K562 (cell line): ENCODE measurements around the gene AIF1. TPM values are rescaled to one million over a fixed set of nuclear protein-coding genes. Genes with fewer than 3 reads are reported as not detected.

Experiments
- ATAC-seq: fragments of 200-7000 bp; cut with Tn5 transposase; 3 replicates; pipeline ENCODE4 v1.9.1; 2020; ENCODE audit warnings: moderate library complexity
- BruUV-seq: library from RNA; stranded (reverse); fragments of 400-500 nt; replicated peaks from 2 replicates; lab custom pipeline; 2021; lab: Mats Ljungman, UMichigan
- CTCF ChIA-PET: fragments of 300-600 bp; formaldehyde crosslinking; extraction: SDS; loops from one replicate; lab custom pipeline; 2021; ENCODE audit warnings: low intra/inter-chr PET ratio; lab: Yijun Ruan, JAX
- POLR2A ChIA-PET: fragments of 300-600, 350-650 bp; sonication (Branson Sonifier 250); formaldehyde crosslinking; extraction: SDS; loops from one replicate; lab custom pipeline; 2021; ENCODE audit warnings: antibody characterized with exemption, inconsistent platforms; lab: Yijun Ruan, JAX
- DNase-seq, 4 experiments: peaks; one replicate each; pipeline versions ENCODE4 v3.0.0 to v3.0.0-alpha.2; 2011 to 2018; ENCODE audit warnings: low spot score in 3 of 4, mixed read lengths in 3 of 4; ENCODE audit errors: extremely low read depth in 1 of 4
- FAIRE-seq: peaks from 2 replicates; lab custom pipeline; 2011; peaks lifted over from hg19 to GRCh38; lab: Jason Lieb, UNC
- H2AFZ ChIP-seq: 2 replicates; pipeline ENCODE4 v1.6.0; 2011; ENCODE audit warnings: low read depth, low read length, control low read depth, inconsistent platforms
- H3K27ac ChIP-seq: fragments of 200-600 bp; 3 replicates; pipeline ENCODE4 v1.8.0; 2011; ENCODE audit warnings: low read depth, mild to moderate bottlenecking, control low read depth, inconsistent platforms, low read length, moderate library complexity, mixed read lengths; ENCODE audit errors: extremely low read depth
- H3K27me3 ChIP-seq, 2 experiments: fragments of 300-600 bp in 1 of 2; 2 replicates in 1 of 2; 3 replicates in 1 of 2; pipeline versions ENCODE4 v1.6.0 to v1.8.0; 2011; ENCODE audit warnings: inconsistent platforms in 2 of 2, low read length in 2 of 2, mild to moderate bottlenecking in 1 of 2, mixed read lengths in 1 of 2, moderate library complexity in 1 of 2; ENCODE audit not compliant: control insufficient read depth in 2 of 2, insufficient read depth in 2 of 2
- H3K36me3 ChIP-seq: fragments of 300-600 bp; 3 replicates; pipeline ENCODE4 v1.8.0; 2011; ENCODE audit warnings: mild to moderate bottlenecking, low read length, inconsistent platforms; ENCODE audit not compliant: control insufficient read depth, insufficient read depth
- H3K4me1 ChIP-seq, 2 experiments: fragments of 200-600 bp in 1 of 2; replicated peaks in 1 of 2; 2 replicates in 1 of 2; 3 replicates in 1 of 2; pipeline versions ENCODE4 v1.5.1 to v1.8.0; 2011; ENCODE audit warnings: inconsistent platforms in 2 of 2, low read length in 2 of 2, mild to moderate bottlenecking in 1 of 2, mixed read lengths in 1 of 2, moderate library complexity in 1 of 2; ENCODE audit not compliant: control insufficient read depth in 2 of 2, insufficient read depth in 2 of 2
- H3K4me2 ChIP-seq: 2 replicates; pipeline ENCODE4 v1.6.1; 2011; ENCODE audit warnings: low read length, control low read depth, inconsistent platforms, mixed read lengths; ENCODE audit not compliant: insufficient read depth
- H3K4me3 ChIP-seq: fragments of 200-600 bp; sonication (generic), shearing (Covaris generic); 2 replicates; pipeline ENCODE4 v1.5.1; 2016; ENCODE audit warnings: control low read depth, inconsistent platforms
- H3K79me2 ChIP-seq: fragments of 200-600 bp; 3 replicates; pipeline ENCODE4 v1.8.0; 2011; ENCODE audit warnings: low read length, inconsistent platforms; ENCODE audit not compliant: control insufficient read depth, insufficient read depth
- H3K9ac ChIP-seq, 2 experiments: 2 replicates each; pipeline versions ENCODE4 v1.6.0 to v1.6.1; 2011; ENCODE audit warnings: low read depth in 2 of 2, low read length in 2 of 2, control low read depth in 1 of 2, inconsistent platforms in 1 of 2, mild to moderate bottlenecking in 1 of 2, mixed read lengths in 1 of 2; ENCODE audit not compliant: insufficient read depth in 1 of 2
- H3K9me1 ChIP-seq: one replicate; pipeline ENCODE4 v1.6.0; 2011; ENCODE audit warnings: inconsistent platforms, mild to moderate bottlenecking, low read length, moderate library complexity; ENCODE audit not compliant: control insufficient read depth, insufficient read depth
- H3K9me3 ChIP-seq: replicated peaks from 2 replicates; pipeline ENCODE4 v1.5.1; 2011; ENCODE audit warnings: low read depth, low read length, inconsistent platforms; ENCODE audit not compliant: control insufficient read depth, insufficient read depth
- H4K20me1 ChIP-seq: replicated peaks from 2 replicates; pipeline ENCODE4 v1.6.1; 2011; ENCODE audit warnings: low read length, inconsistent platforms, mixed read lengths; ENCODE audit not compliant: control insufficient read depth, insufficient read depth
- DEAF1 ChIP-seq: fragments of 450-650 bp; formaldehyde crosslinking; IDR thresholded peaks from 2 replicates; pipeline ENCODE4 v1.4.0; 2020; ENCODE audit warnings: mild to moderate bottlenecking, moderate library complexity
- EGR1 ChIP-seq: fragments of 450-650 bp; conservative IDR thresholded peaks from 2 replicates; pipeline ENCODE4 v1.6.1; 2017; ENCODE audit warnings: mild to moderate bottlenecking
- MEIS2 ChIP-seq: fragments of 450-650 bp; IDR thresholded peaks from 2 replicates; pipeline ENCODE4 v1.6.1; 2014; ENCODE audit warnings: mild to moderate bottlenecking; ENCODE audit not compliant: partially characterized antibody
- POLR2A ChIP-seq: fragments of 450-650 bp; conservative IDR thresholded peaks from 2 replicates; pipeline ENCODE4 v1.6.1; 2016
- RFX1 ChIP-seq: fragments of 450-650 bp; IDR thresholded peaks from 2 replicates; pipeline ENCODE4 v1.6.1; 2016; ENCODE audit warnings: mild to moderate bottlenecking, moderate library complexity
- RUNX1 ChIP-seq: sonication (generic); IDR thresholded peaks from 2 replicates; pipeline ENCODE4 v1.6.1; 2016; ENCODE audit warnings: antibody characterized with exemption, low read depth
- SMARCC2 ChIP-seq: fragments of 450-650 bp; IDR thresholded peaks from 2 replicates; pipeline ENCODE4 v1.6.1; 2017; ENCODE audit warnings: antibody characterized with exemption, moderate library complexity, mild to moderate bottlenecking, low read depth
- SP1 ChIP-seq: sonication (generic); formaldehyde crosslinking; IDR thresholded peaks from 2 replicates; pipeline ENCODE4 v1.8.1; 2022; ENCODE audit warnings: mild to moderate bottlenecking, missing genetic modification reagents
- ZNF174 ChIP-seq: fragments of 250-450 bp; sonication (Bioruptor Pico); IDR thresholded peaks from 2 replicates; pipeline ENCODE4 v1.4.0; 2020; ENCODE audit warnings: mild to moderate bottlenecking
- WGBS: fragments of 100-300 bp; shearing (Covaris generic); methylation state at CpG from one replicate; pipeline ENCODE4 v1.1.6; 2016; ENCODE audit warnings: low coverage, mixed read lengths; ENCODE audit not compliant: insufficient coverage; ENCODE audit errors: missing lambda C conversion rate; 5-methylcytosine and 5-hydroxymethylcytosine counted together
- in situ Hi-C: fragments of 300-500 bp; cut with MboI; formaldehyde crosslinking; loops from 4 replicates; pipeline ENCODE4 v1.15.0; 2018; ENCODE audit warnings: inconsistent platforms, mixed read lengths
- intact Hi-C: fragments of 100-400 bp; cut with micrococcal nuclease; formaldehyde crosslinking; loops from 2 replicates; pipeline ENCODE4 v1.14.2; 2022
- polyA plus RNA-seq, 8 experiments: library from polyadenylated mRNA; depleted of rRNA in 4 of 8; stranded (reverse) in 5 of 8; unstranded in 3 of 8; fragments of >200 nt; fragmentation: Nextera tagmentation in 2 of 8; fragmentation: Illumina TruSeq in 1 of 8; extraction: Ambion mirVana in 2 of 8; extraction: Trizol in 1 of 8; gene quantifications; 2 replicates each; pipeline versions ENCODE4 v1.2.1 to v1.2.3, GENCODE V29; 2011 to 2014; ENCODE audit warnings: inconsistent platforms in 1 of 8, missing spikeins in 1 of 8
- total RNA-seq, 7 experiments: library from RNA; depleted of rRNA in 6 of 7; stranded (reverse); fragments of >200 nt in 6 of 7; fragmentation: Illumina TruSeq in 2 of 7; extraction: Trizol in 2 of 7; gene quantifications; 2 replicates each; pipeline versions ENCODE4 v1.2.1 to v1.2.3, GENCODE V29; 2011 to 2021; ENCODE audit warnings: low replicate concordance in 1 of 7
- TF ChIP-seq, protein P1 (sequence below), 2 experiments: fragments of 450-650 bp; formaldehyde crosslinking in 1 of 2; IDR thresholded peaks; 2 replicates each; pipeline versions ENCODE4 v1.4.0 to v1.6.1; 2014 to 2020; ENCODE audit warnings: mild to moderate bottlenecking in 2 of 2, borderline replicate concordance in 1 of 2, low read depth in 1 of 2
- TF ChIP-seq, protein P2 (sequence below): fragments of 450-650 bp; IDR thresholded peaks from 2 replicates; pipeline ENCODE4 v1.6.1; 2016; ENCODE audit warnings: missing biosample characterization, missing genetic modification characterization

The AIF1 gene
- total and polyA plus RNA-seq, 9 of the 15 experiments (the other 6 are each of a cell fraction or from before 2014, with no cell fraction given), result 9.4 to 33.4 (median 19.4) TPM

- BruUV-seq, result no TSS peak
- intact Hi-C loops, result no loop called here
- no peak for ATAC-seq
These were observed 39.7 kb downstream of the AIF1 start for GRCh38 chr6:31654574-31655348.

More at GRCh38 chr6:31654574-31655348, 39.7 kb downstream of the AIF1 start:
- no peaks in the 10 kb centered on the region for H3K9me1 ChIP-seq
- H3K27ac ChIP-seq, result no peak overlapping the region
- 90% methylated on average over 8 of the region's 8 CpGs for WGBS
- peaks cover 85% of the 10 kb centered on the region for H3K79me2 ChIP-seq
- peaks cover 37 to 38% of the 10 kb centered on the region in 2 experiments for H3K4me1 ChIP-seq
- no peak overlapping the region for H3K9ac ChIP-seq
- no peak for TF ChIP-seq MEIS2
- no peak for TF ChIP-seq RFX1
- no peak for TF ChIP-seq SMARCC2
- 0 out of 2 replicates have a peak, but pooled peaks have one; percentile 20 for TF ChIP-seq SP1 (CRISPR knock-in tag)
- no peak for TF ChIP-seq RUNX1
- 0 out of 2 replicates have a peak, but pooled peaks have one; percentile 22 for TF ChIP-seq DEAF1 (CRISPR knock-in tag)
- 0 out of 2 replicates have a peak, but pooled peaks have one; percentile 3 for TF ChIP-seq EGR1
- 0 out of 2 replicates have a peak, but pooled peaks have one; percentile 10 for TF ChIP-seq ZNF174 (CRISPR knock-in tag)
- TF ChIP-seq, protein P1, sequence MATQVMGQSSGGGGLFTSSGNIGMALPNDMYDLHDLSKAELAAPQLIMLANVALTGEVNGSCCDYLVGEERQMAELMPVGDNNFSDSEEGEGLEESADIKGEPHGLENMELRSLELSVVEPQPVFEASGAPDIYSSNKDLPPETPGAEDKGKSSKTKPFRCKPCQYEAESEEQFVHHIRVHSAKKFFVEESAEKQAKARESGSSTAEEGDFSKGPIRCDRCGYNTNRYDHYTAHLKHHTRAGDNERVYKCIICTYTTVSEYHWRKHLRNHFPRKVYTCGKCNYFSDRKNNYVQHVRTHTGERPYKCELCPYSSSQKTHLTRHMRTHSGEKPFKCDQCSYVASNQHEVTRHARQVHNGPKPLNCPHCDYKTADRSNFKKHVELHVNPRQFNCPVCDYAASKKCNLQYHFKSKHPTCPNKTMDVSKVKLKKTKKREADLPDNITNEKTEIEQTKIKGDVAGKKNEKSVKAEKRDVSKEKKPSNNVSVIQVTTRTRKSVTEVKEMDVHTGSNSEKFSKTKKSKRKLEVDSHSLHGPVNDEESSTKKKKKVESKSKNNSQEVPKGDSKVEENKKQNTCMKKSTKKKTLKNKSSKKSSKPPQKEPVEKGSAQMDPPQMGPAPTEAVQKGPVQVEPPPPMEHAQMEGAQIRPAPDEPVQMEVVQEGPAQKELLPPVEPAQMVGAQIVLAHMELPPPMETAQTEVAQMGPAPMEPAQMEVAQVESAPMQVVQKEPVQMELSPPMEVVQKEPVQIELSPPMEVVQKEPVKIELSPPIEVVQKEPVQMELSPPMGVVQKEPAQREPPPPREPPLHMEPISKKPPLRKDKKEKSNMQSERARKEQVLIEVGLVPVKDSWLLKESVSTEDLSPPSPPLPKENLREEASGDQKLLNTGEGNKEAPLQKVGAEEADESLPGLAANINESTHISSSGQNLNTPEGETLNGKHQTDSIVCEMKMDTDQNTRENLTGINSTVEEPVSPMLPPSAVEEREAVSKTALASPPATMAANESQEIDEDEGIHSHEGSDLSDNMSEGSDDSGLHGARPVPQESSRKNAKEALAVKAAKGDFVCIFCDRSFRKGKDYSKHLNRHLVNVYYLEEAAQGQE (IDR thresholded peaks at IDR 0.05; ENCODE audit: borderline replicate concordance), result no peak
- TF ChIP-seq, protein P1 (CRISPR knock-in tag; IDR thresholded peaks at IDR 0.05; ENCODE audit: low read depth), result no peak
- TF ChIP-seq POLR2A, result no peak
- TF ChIP-seq, protein P2, sequence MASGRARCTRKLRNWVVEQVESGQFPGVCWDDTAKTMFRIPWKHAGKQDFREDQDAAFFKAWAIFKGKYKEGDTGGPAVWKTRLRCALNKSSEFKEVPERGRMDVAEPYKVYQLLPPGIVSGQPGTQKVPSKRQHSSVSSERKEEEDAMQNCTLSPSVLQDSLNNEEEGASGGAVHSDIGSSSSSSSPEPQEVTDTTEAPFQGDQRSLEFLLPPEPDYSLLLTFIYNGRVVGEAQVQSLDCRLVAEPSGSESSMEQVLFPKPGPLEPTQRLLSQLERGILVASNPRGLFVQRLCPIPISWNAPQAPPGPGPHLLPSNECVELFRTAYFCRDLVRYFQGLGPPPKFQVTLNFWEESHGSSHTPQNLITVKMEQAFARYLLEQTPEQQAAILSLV (tag), result no peak
- H3K4me2 ChIP-seq, result no peak overlapping the region
- no peak overlapping the region for H2AFZ ChIP-seq
- DNase-seq (no peak), FAIRE-seq (no peak)
- H4K20me1 ChIP-seq, result peaks cover 10% of the 10 kb centered on the region
- ChIA-PET CTCF (no interaction called here), POLR2A (interaction anchor here (0.6 to 8.5 kb wide), 14 partner anchors 8 to 209 kb away, joined by 3 to 267 read pairs (median 9); partner anchors contain the start of genes C6orf47, CSNK2B, GPANK1 and LSM2)
- peaks cover 59% of the 10 kb centered on the region for H3K36me3 ChIP-seq
- H3K9me3 ChIP-seq, result no peaks in the 10 kb centered on the region
- in situ Hi-C loops, result no loop called here
- H3K4me3 ChIP-seq, result no peak overlapping the region
- H3K27me3 ChIP-seq, result no peaks in the 10 kb centered on the region
